Right lung (tissue), 5 donors: ENCODE data around the gene SMARCAL1. TPM values are rescaled to one million over a fixed set of nuclear protein-coding genes. Genes with fewer than 3 reads are reported as not detected.
"Not testable (repeated sequence)": the region's sequence is repeated elsewhere in the genome, so short reads cannot be mapped to it uniquely, and the experiment has no call there.

Experiments
- DNase-seq, 2 donors: peaks; one replicate each; pipeline ENCODE4 v3.0.0-alpha.2; 2013
- polyA plus RNA-seq, 5 donors: library from polyadenylated mRNA; unstranded; fragments of 120-200 nt; gene quantifications; one replicate each; pipeline versions ENCODE4 v1.2.1 to v1.2.3, GENCODE V29; 2013; ENCODE audit warnings: inconsistent platforms in 1 of 5, low replicate concordance in 1 of 5; ENCODE audit not compliant: insufficient read length in 5 of 5, insufficient read depth in 1 of 5

Gene SMARCAL1
- polyA plus RNA-seq, 5 donors = 29.2 to 32.7 (median 31.1) TPM

GRCh38 chr2:216500572-216500971 is 88.3 kb downstream of the SMARCAL1 start:
- DNase-seq = no peak

GRCh38 chr2:216501854-216502253 is 89.6 kb downstream of the SMARCAL1 start:
- no peak for DNase-seq

- no peak for DNase-seq
Measured at GRCh38 chr2:216502381-216503158, 90.3 kb downstream of the SMARCAL1 start.

- no peak for DNase-seq
Measured at GRCh38 chr2:216503159-216503629, 90.9 kb downstream of the SMARCAL1 start.

GRCh38 chr2:216503697-216504375 is 91.6 kb downstream of the SMARCAL1 start:
- no peak for DNase-seq

- DNase-seq = no peak
Measured at GRCh38 chr2:216504376-216504762, 92.1 kb downstream of the SMARCAL1 start.

GRCh38 chr2:216505133-216506106 is 93.1 kb downstream of the SMARCAL1 start:
- no peak for DNase-seq

- DNase-seq = no peak
Measured at GRCh38 chr2:216507220-216508160, 95.2 kb downstream of the SMARCAL1 start.

GRCh38 chr2:216508229-216508628 is 95.9 kb downstream of the SMARCAL1 start:
- DNase-seq = no peak

GRCh38 chr2:216516730-216517350 is 104.6 kb downstream of the SMARCAL1 start:
- DNase-seq = no peak

- no peak for DNase-seq
Measured at GRCh38 chr2:216517447-216518225, 105.4 kb downstream of the SMARCAL1 start.

- not testable (repeated sequence) for DNase-seq
Measured at GRCh38 chr2:216518566-216519119, 106.4 kb downstream of the SMARCAL1 start.

- peak; percentile 55 to 73 for DNase-seq
Measured at GRCh38 chr2:216519154-216519762, 107.0 kb downstream of the SMARCAL1 start.

GRCh38 chr2:216520112-216520511 is 107.8 kb downstream of the SMARCAL1 start:
- DNase-seq = no peak

- no peak for DNase-seq
Measured at GRCh38 chr2:216522892-216523502, 110.7 kb downstream of the SMARCAL1 start.

- no peak for DNase-seq
Measured at GRCh38 chr2:216525972-216526371, 113.7 kb downstream of the SMARCAL1 start.

- DNase-seq = no peak
Measured at GRCh38 chr2:216526939-216527338, 114.7 kb downstream of the SMARCAL1 start.

- DNase-seq = no peak
Measured at GRCh38 chr2:216527600-216527999, 115.3 kb downstream of the SMARCAL1 start.
